Astrocyte (in vitro differentiated cells and primary cell): ENCODE data around the gene PLD5. TPM values are rescaled to one million over a fixed set of nuclear protein-coding genes. Genes with fewer than 3 reads are reported as not detected.

Experiments used
- DNase-seq: peaks from one replicate; pipeline ENCODE4 v3.0.0-alpha.2; 2010; ENCODE audit warnings: low read depth
- FAIRE-seq: peaks from 2 replicates; lab custom pipeline; 2011; peaks lifted over from hg19 to GRCh38; lab: Jason Lieb, UNC
- H2AFZ ChIP-seq: 2 replicates; pipeline ENCODE4 v1.6.0; 2012; ENCODE audit warnings: low read depth, low read length, inconsistent platforms
- H3K27ac ChIP-seq: 2 replicates; pipeline ENCODE4 v1.5.1; 2011; ENCODE audit warnings: low read depth, low read length, inconsistent platforms
- H3K27me3 ChIP-seq: 2 replicates; pipeline ENCODE4 v1.6.0; 2011; ENCODE audit warnings: low read length, inconsistent platforms; ENCODE audit not compliant: insufficient read depth
- H3K36me3 ChIP-seq: 2 replicates; pipeline ENCODE4 v1.5.1; 2011; ENCODE audit warnings: low read length, inconsistent platforms; ENCODE audit not compliant: insufficient read depth
- H3K4me1 ChIP-seq: 2 replicates; pipeline ENCODE4 v1.5.1; 2011; ENCODE audit warnings: low read length, inconsistent platforms; ENCODE audit not compliant: insufficient read depth
- H3K4me2 ChIP-seq: 2 replicates; pipeline ENCODE4 v1.6.0; 2012; ENCODE audit warnings: low read length, inconsistent platforms
- H3K4me3 ChIP-seq: 2 replicates; pipeline ENCODE4 v1.5.1; 2011; ENCODE audit warnings: low read depth, mild to moderate bottlenecking, low read length, inconsistent platforms; ENCODE audit not compliant: insufficient read depth
- H3K79me2 ChIP-seq: 2 replicates; pipeline ENCODE4 v1.6.0; 2012; ENCODE audit warnings: mild to moderate bottlenecking, low read length, inconsistent platforms; ENCODE audit not compliant: insufficient read depth
- H3K9ac ChIP-seq: 2 replicates; pipeline ENCODE4 v1.6.0; 2012; ENCODE audit warnings: mild to moderate bottlenecking, low read length, inconsistent platforms
- H3K9me3 ChIP-seq: 2 replicates; pipeline ENCODE4 v1.5.1; 2012; ENCODE audit warnings: low read depth, mild to moderate bottlenecking, low read length, inconsistent platforms; ENCODE audit not compliant: insufficient read depth
- H4K20me1 ChIP-seq: 2 replicates; pipeline ENCODE4 v1.6.0; 2012; ENCODE audit warnings: low read length, inconsistent platforms; ENCODE audit not compliant: insufficient read depth
- H3K27ac Mint-ChIP-seq: one replicate; pipeline ENCODE4 v1.8.0; 2021; ENCODE audit warnings: mild to moderate bottlenecking, mixed read lengths; ENCODE audit not compliant: unreplicated experiment
- H3K27me3 Mint-ChIP-seq: one replicate; pipeline ENCODE4 v1.8.0; 2021; ENCODE audit warnings: low read depth, mixed read lengths; ENCODE audit not compliant: unreplicated experiment
- H3K36me3 Mint-ChIP-seq: one replicate; pipeline ENCODE4 v1.8.0; 2021; ENCODE audit warnings: low read depth, mixed read lengths; ENCODE audit not compliant: unreplicated experiment
- H3K4me1 Mint-ChIP-seq: one replicate; pipeline ENCODE4 v1.8.0; 2021; ENCODE audit warnings: low read depth, mixed read lengths; ENCODE audit not compliant: unreplicated experiment
- H3K4me3 Mint-ChIP-seq: one replicate; pipeline ENCODE4 v1.8.0; 2021; ENCODE audit warnings: mild to moderate bottlenecking, moderate library complexity, mixed read lengths; ENCODE audit not compliant: unreplicated experiment
- H3K9me3 Mint-ChIP-seq: one replicate; pipeline ENCODE4 v1.8.0; 2021; ENCODE audit warnings: mild to moderate bottlenecking, mixed read lengths; ENCODE audit not compliant: unreplicated experiment
- EZH2 ChIP-seq: IDR thresholded peaks from 2 replicates; pipeline ENCODE4 v1.6.1; 2012; ENCODE audit warnings: mild to moderate bottlenecking, low read length, inconsistent platforms; ENCODE audit not compliant: insufficient read depth
- total RNA-seq: library from RNA; stranded (reverse); gene quantifications from 2 replicates; pipeline ENCODE4 v1.2.1, GENCODE V29; 2021
- TF ChIP-seq, protein P1 (sequence below): IDR thresholded peaks from 2 replicates; pipeline ENCODE4 v1.5.1; 2011; ENCODE audit warnings: low read depth, mild to moderate bottlenecking, inconsistent platforms, low read length, moderate library complexity; ENCODE audit not compliant: insufficient read depth

The PLD5 gene
- total RNA-seq, 1 donor from 2014 or later: 4.9 TPM

DNA sequence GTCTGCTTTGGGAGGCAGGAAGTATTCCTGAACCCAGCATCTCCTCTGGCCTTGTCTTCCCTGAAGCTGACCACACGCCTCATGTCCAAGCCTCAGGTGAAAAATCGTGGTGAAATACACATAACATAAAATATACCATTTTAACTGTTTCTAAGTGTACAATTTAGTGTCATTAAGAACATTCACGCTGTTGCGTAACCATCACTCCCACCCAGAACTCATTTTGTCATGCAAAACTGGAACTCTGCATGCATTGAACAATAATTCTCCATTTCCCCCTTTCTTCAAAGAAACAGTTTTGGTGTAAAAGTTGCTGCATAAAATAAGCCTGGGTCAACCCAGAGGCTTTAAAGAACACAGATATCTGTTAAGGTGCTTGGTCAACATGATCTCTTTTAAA, 93.5 kb downstream of the PLD5 start:
- H3K27ac ChIP-seq: no peak overlapping the region
- H3K9ac ChIP-seq: no peak overlapping the region
- H3K27me3 Mint-ChIP-seq: peaks cover 2% of the 10 kb centered on the region
- FAIRE-seq: no peak
- no peaks in the 10 kb centered on the region for H3K27me3 ChIP-seq
- H2AFZ ChIP-seq: no peak overlapping the region
- peaks cover 4% of the 10 kb centered on the region for H3K9me3 ChIP-seq
- H3K36me3 Mint-ChIP-seq: no peaks in the 10 kb centered on the region
- no peaks in the 10 kb centered on the region for H3K4me1 ChIP-seq
- no peaks in the 10 kb centered on the region for H3K36me3 ChIP-seq
- H3K9me3 Mint-ChIP-seq: no peaks in the 10 kb centered on the region
- no peak overlapping the region for H3K4me2 ChIP-seq
- no peaks in the 10 kb centered on the region for H3K79me2 ChIP-seq
- H3K4me3 Mint-ChIP-seq: no peak overlapping the region
- no peak for TF ChIP-seq EZH2
- TF ChIP-seq, protein P1, sequence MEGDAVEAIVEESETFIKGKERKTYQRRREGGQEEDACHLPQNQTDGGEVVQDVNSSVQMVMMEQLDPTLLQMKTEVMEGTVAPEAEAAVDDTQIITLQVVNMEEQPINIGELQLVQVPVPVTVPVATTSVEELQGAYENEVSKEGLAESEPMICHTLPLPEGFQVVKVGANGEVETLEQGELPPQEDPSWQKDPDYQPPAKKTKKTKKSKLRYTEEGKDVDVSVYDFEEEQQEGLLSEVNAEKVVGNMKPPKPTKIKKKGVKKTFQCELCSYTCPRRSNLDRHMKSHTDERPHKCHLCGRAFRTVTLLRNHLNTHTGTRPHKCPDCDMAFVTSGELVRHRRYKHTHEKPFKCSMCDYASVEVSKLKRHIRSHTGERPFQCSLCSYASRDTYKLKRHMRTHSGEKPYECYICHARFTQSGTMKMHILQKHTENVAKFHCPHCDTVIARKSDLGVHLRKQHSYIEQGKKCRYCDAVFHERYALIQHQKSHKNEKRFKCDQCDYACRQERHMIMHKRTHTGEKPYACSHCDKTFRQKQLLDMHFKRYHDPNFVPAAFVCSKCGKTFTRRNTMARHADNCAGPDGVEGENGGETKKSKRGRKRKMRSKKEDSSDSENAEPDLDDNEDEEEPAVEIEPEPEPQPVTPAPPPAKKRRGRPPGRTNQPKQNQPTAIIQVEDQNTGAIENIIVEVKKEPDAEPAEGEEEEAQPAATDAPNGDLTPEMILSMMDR: no peak
- H3K27ac Mint-ChIP-seq: no peak overlapping the region
- no peaks in the 10 kb centered on the region for H3K4me1 Mint-ChIP-seq
- H4K20me1 ChIP-seq: no peaks in the 10 kb centered on the region
- no peak for DNase-seq
- H3K4me3 ChIP-seq: no peak overlapping the region

DNA sequence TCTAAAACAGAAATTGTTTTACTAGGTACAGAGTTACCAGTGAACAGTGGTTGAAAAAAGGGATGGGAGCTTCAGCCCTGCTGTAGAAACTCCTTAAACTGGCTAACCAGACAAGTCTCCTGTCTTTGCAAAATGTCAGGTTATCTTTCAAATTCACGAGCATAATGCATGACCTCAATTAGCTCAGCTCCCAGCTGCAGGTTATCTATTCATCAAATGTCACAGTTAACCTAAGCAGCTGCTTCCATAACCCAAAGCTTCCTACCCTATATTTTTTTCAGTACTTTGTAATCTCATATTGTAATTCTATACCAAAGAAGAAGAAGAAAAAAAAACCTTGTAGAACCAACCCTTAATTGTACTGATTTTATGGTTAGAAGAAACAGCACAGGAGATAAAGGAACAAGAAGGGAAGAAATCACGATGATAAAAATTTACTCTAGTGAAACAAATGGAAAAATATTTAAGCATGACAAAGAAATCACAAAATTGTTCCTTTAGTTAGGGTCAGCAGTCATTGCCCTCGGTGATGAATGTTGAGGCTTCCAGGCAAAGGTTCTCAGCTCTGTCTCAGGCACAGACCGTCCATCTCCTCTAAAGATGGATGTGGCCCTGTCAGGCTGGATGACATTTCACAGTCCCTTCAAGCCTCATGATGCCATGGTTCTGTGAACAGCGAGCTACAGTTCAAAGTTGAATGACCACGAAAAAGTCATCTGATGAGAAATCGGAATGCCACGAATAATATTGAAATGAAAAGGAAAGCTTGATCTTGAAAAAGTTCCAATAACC, 95.9 kb downstream of the PLD5 start:
- Histone ChIP-seq H3K9ac (no peak overlapping the region), H4K20me1 (no peaks in the 10 kb centered on the region), H3K27me3 (no peaks in the 10 kb centered on the region), H3K4me2 (no peak overlapping the region), H3K9me3 (no peaks in the 10 kb centered on the region), H3K36me3 (no peaks in the 10 kb centered on the region), H3K79me2 (no peaks in the 10 kb centered on the region), H3K4me1 (no peaks in the 10 kb centered on the region), H2AFZ (no peak overlapping the region), H3K27ac (no peak overlapping the region), H3K4me3 (no peak overlapping the region)
- no peaks in the 10 kb centered on the region for H3K36me3 Mint-ChIP-seq
- no peak for FAIRE-seq
- no peak overlapping the region for H3K27ac Mint-ChIP-seq
- no peak overlapping the region for H3K4me3 Mint-ChIP-seq
- H3K9me3 Mint-ChIP-seq: no peaks in the 10 kb centered on the region
- TF ChIP-seq, protein P1: no peak
- TF ChIP-seq EZH2: no peak
- no peak for DNase-seq
- H3K27me3 Mint-ChIP-seq: no peaks in the 10 kb centered on the region
- no peaks in the 10 kb centered on the region for H3K4me1 Mint-ChIP-seq

- H3K4me1 ChIP-seq: no peaks in the 10 kb centered on the region
- H3K9me3 ChIP-seq: no peaks in the 10 kb centered on the region
- no peak overlapping the region for H3K9ac ChIP-seq
- DNase-seq (no peak), FAIRE-seq (no peak)
- Mint-ChIP-seq H3K27ac (no peak overlapping the region), H3K4me3 (no peak overlapping the region), H3K36me3 (no peaks in the 10 kb centered on the region), H3K27me3 (no peaks in the 10 kb centered on the region), H3K9me3 (no peaks in the 10 kb centered on the region), H3K4me1 (no peaks in the 10 kb centered on the region)
- no peaks in the 10 kb centered on the region for H3K36me3 ChIP-seq
- no peak overlapping the region for H2AFZ ChIP-seq
- H3K4me3 ChIP-seq: no peak overlapping the region
- no peaks in the 10 kb centered on the region for H3K79me2 ChIP-seq
- no peak overlapping the region for H3K4me2 ChIP-seq
- H3K27ac ChIP-seq: no peak overlapping the region
- TF ChIP-seq, protein P1: no peak
- no peak for TF ChIP-seq EZH2
- no peaks in the 10 kb centered on the region for H3K27me3 ChIP-seq
- no peaks in the 10 kb centered on the region for H4K20me1 ChIP-seq
These were observed 97.0 kb downstream of the PLD5 start for GRCh38 chr1:242427519-242427918.
